CD4-positive, alpha-beta T cell (primary cell): Measurements from ENCODE around the gene WWC2. TPM values are rescaled to one million over a fixed set of nuclear protein-coding genes. Genes with fewer than 3 reads are reported as not detected.

Source experiments
- ATAC-seq: fragments of 200-7000 bp; cut with Tn5 transposase; one replicate; pipeline ENCODE4 v1.10.0; 2022; ENCODE audit warnings: mild to moderate bottlenecking; ENCODE audit not compliant: poor library complexity
- CTCF ChIA-PET: fragments of 350-600 bp; sonication (Branson Sonifier 250); formaldehyde crosslinking; loops from one replicate; lab custom pipeline; 2021; ENCODE audit warnings: antibody characterized with exemption, inconsistent platforms; lab: Charles Lee
- POLR2A ChIA-PET: fragments of 350-600 bp; sonication (Branson Sonifier 250); formaldehyde crosslinking; loops from one replicate; lab custom pipeline; 2021; ENCODE audit warnings: antibody characterized with exemption, inconsistent platforms; lab: Charles Lee
- DNase-seq, 14 experiments: peaks; one replicate each; pipeline ENCODE4 v3.0.0-alpha.2; 2013 to 2020; ENCODE audit warnings: mixed read lengths in 2 of 14
- H3K27ac ChIP-seq, 2 donors: one replicate each; pipeline versions ENCODE4 v1.5.1 to v1.7.0; 2013; ENCODE audit warnings: low read length in 2 of 2, low read depth in 1 of 2, mild to moderate bottlenecking in 1 of 2
- H3K27me3 ChIP-seq, 2 experiments: 1 replicate in 1 of 2; 2 replicates in 1 of 2; pipeline versions ENCODE4 v1.6.1 to v1.7.0; 2013; ENCODE audit warnings: low read length in 2 of 2, control low read depth in 1 of 2, mild to moderate bottlenecking in 1 of 2, moderate library complexity in 1 of 2; ENCODE audit not compliant: insufficient read depth in 2 of 2, control insufficient read depth in 1 of 2
- H3K36me3 ChIP-seq: one replicate; pipeline ENCODE4 v1.6.1; 2013; ENCODE audit warnings: low read length, control low read depth; ENCODE audit not compliant: insufficient read depth
- H3K4me1 ChIP-seq: one replicate; pipeline ENCODE4 v1.6.1; 2013; ENCODE audit warnings: low read length, control low read depth; ENCODE audit not compliant: insufficient read depth
- H3K4me3 ChIP-seq: one replicate; pipeline ENCODE4 v1.5.1; 2013; ENCODE audit warnings: mild to moderate bottlenecking, low read length, moderate library complexity
- H3K9me3 ChIP-seq, 2 experiments: 1 replicate in 1 of 2; 2 replicates in 1 of 2; pipeline versions ENCODE4 v1.6.1 to v1.7.0; 2013; ENCODE audit warnings: low read length in 2 of 2, mild to moderate bottlenecking in 2 of 2, control low read depth in 1 of 2, moderate library complexity in 1 of 2; ENCODE audit not compliant: control insufficient read depth in 1 of 2, insufficient read depth in 1 of 2
- H3K27ac Mint-ChIP-seq: one replicate; pipeline ENCODE4 v1.8.0; 2020; ENCODE audit warnings: mixed read lengths
- H3K27me3 Mint-ChIP-seq: one replicate; pipeline ENCODE4 v1.8.0; 2021; ENCODE audit warnings: mixed read lengths
- H3K36me3 Mint-ChIP-seq: one replicate; pipeline ENCODE4 v1.8.0; 2021; ENCODE audit warnings: low read depth, mixed read lengths
- H3K4me1 Mint-ChIP-seq: one replicate; pipeline ENCODE4 v1.8.0; 2021; ENCODE audit warnings: low read depth, mixed read lengths
- H3K4me3 Mint-ChIP-seq: one replicate; pipeline ENCODE4 v1.8.0; 2020; ENCODE audit warnings: mild to moderate bottlenecking, mixed read lengths
- H3K9me3 Mint-ChIP-seq: one replicate; pipeline ENCODE4 v1.8.0; 2020; ENCODE audit warnings: mixed read lengths
- intact Hi-C, 2 experiments: fragments of 100-400 bp; cut with DNase I in 1 of 2; cut with micrococcal nuclease in 1 of 2; formaldehyde crosslinking; loops; one replicate each; pipeline versions ENCODE4 v1.15.1 to v1.9.0; 2023 to 2025; cut with DNase I, micrococcal nuclease
- total RNA-seq, 174 experiments: library from RNA in 2 of 174; stranded (reverse) in 2 of 174; gene quantifications; one replicate each; pipeline ENCODE4 v1.2.3 and lab custom pipeline; 2021 to 2026
- TF ChIP-seq, protein P1 (sequence below): fragments of 200-600 bp; IDR thresholded peaks from one replicate; pipeline ENCODE4 v1.8.0; 2022; ENCODE audit warnings: antibody characterized with exemption, mild to moderate bottlenecking

Gene WWC2
- total RNA-seq, 2 experiments from 2014 or later: 4.1 to 4.9 TPM

DNA sequence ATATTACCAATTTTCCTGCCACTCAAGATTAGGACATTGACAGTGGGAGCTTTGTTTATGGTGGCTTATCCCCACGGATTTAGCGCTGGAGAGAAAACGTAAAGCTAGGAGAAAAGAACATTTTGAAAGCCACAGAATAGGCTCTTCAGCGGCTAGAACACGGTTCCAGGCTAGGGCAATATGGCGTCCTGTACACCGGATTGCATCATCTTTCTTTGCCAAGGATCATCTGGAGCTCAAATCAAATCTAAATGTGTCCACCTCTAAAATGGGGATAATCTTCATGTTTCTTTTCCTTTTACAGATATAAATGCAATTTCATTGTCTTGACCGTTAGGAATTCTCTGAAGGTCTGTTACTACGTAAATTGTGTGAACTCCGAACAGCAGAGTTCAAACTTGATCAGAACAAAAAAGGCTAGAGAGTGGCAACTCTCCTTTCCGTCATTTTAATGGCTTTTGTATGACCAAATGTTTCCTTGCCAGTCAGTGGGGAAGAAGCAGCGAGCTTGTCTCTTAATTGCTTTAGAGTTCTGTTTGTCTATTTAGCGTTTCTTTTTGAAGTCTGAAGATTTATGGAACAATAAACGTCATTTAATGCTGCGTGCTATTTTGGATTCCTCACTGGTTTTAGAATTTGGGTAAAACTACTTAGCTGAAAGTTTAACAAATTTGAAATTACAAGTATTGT is 2.6 kb upstream of the WWC2 start:
- Mint-ChIP-seq H3K4me1 (peaks cover 31% of the 10 kb centered on the region), H3K9me3 (no peaks in the 10 kb centered on the region), H3K27ac (peak overlapping the region; percentile 57), H3K27me3 (peaks cover 12% of the 10 kb centered on the region), H3K36me3 (no peaks in the 10 kb centered on the region), H3K4me3 (peak overlapping the region; percentile 88)
- DNase-seq (no peak), ATAC-seq (no peak)
- peaks cover 19% of the 10 kb centered on the region for H3K4me1 ChIP-seq
- POLR2A ChIA-PET: interaction anchor here (0.7 kb wide), 1 partner anchor 180 kb away, joined by 3 read pairs; no protein-coding TSS in a partner anchor
- TF ChIP-seq, protein P1, sequence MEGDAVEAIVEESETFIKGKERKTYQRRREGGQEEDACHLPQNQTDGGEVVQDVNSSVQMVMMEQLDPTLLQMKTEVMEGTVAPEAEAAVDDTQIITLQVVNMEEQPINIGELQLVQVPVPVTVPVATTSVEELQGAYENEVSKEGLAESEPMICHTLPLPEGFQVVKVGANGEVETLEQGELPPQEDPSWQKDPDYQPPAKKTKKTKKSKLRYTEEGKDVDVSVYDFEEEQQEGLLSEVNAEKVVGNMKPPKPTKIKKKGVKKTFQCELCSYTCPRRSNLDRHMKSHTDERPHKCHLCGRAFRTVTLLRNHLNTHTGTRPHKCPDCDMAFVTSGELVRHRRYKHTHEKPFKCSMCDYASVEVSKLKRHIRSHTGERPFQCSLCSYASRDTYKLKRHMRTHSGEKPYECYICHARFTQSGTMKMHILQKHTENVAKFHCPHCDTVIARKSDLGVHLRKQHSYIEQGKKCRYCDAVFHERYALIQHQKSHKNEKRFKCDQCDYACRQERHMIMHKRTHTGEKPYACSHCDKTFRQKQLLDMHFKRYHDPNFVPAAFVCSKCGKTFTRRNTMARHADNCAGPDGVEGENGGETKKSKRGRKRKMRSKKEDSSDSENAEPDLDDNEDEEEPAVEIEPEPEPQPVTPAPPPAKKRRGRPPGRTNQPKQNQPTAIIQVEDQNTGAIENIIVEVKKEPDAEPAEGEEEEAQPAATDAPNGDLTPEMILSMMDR: no peak
- H3K4me3 ChIP-seq: no peak overlapping the region
- no peaks in the 10 kb centered on the region for H3K36me3 ChIP-seq
- CTCF ChIA-PET: interaction anchor here (2.2 kb wide), 1 partner anchor 166 kb away, joined by 10 read pairs; no protein-coding TSS in a partner anchor
- H3K9me3 ChIP-seq: peaks cover 0 to 9% of the 10 kb centered on the region in 2 experiments
- peaks cover 8 to 20% of the 10 kb centered on the region in 2 experiments for H3K27me3 ChIP-seq
- no peak overlapping the region for H3K27ac ChIP-seq
- intact Hi-C loops: no loop called here

DNA sequence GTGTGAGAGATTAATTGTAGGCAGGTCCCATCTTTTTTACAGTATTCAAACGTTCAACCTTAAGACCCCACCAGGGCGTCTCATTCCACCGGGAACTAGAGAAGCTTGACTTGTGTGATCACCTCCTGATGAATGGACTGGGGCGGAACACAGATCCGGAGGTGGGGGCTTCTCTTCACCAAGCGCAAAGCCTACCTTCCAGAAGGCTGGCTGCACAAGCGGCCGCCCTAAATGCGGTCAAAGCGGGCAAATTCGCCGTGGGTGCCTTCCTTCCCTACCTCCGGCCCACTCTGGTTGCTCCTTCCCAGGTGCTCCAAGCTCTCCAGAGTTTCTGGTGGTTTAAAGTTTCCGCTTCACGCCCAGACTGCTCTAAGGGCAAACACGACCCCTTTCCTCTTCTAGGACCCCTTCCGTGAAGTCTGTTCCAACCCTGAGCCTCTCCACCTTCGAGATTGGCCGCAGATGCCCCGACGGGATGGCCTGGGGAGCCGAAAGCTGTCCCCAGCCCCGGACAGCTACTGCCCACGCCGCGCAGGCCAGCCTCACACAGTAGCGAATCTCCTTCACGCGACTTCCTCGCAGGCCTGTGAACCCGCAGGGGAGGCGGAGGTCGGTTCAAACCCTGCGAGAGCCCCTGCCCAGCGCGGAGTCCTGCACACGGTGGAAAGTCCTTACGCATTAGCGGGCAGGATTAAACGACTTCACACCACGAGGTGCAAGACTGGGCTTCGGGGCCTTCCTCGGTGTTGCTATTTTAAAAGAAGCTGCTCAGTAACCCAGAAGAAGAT is 1.6 kb upstream of the WWC2 start:
- peaks cover 22% of the 10 kb centered on the region for H3K27me3 Mint-ChIP-seq
- ATAC-seq: no peak
- ChIA-PET CTCF (interaction anchor here (1.0 to 2.2 kb wide), 2 partner anchors 165 to 180 kb away, joined by 3 to 10 read pairs; no protein-coding TSS in a partner anchor), POLR2A (interaction anchor here (0.7 to 1.2 kb wide), 3 partner anchors 165 to 181 kb away, joined by 3 read pairs; no protein-coding TSS in a partner anchor)
- no peaks in the 10 kb centered on the region for H3K36me3 ChIP-seq
- H3K27ac Mint-ChIP-seq: peak overlapping the region; percentile 57
- H3K9me3 Mint-ChIP-seq: no peaks in the 10 kb centered on the region
- H3K4me3 Mint-ChIP-seq: peak overlapping the region; percentile 88
- peaks cover 31% of the 10 kb centered on the region for H3K4me1 Mint-ChIP-seq
- peak in 6 of 14 experiments; percentile 1 to 40 (median 22) for DNase-seq
- H3K4me3 ChIP-seq: peak overlapping the region; percentile 75
- H3K4me1 ChIP-seq: peaks cover 19% of the 10 kb centered on the region
- no peaks in the 10 kb centered on the region for H3K36me3 Mint-ChIP-seq
- peaks cover 0 to 9% of the 10 kb centered on the region in 2 experiments for H3K9me3 ChIP-seq
- TF ChIP-seq, protein P1: no peak
- H3K27ac ChIP-seq: no peak overlapping the region
- H3K27me3 ChIP-seq: peaks cover 8 to 26% of the 10 kb centered on the region in 2 experiments
- intact Hi-C loops: no loop called here

DNA sequence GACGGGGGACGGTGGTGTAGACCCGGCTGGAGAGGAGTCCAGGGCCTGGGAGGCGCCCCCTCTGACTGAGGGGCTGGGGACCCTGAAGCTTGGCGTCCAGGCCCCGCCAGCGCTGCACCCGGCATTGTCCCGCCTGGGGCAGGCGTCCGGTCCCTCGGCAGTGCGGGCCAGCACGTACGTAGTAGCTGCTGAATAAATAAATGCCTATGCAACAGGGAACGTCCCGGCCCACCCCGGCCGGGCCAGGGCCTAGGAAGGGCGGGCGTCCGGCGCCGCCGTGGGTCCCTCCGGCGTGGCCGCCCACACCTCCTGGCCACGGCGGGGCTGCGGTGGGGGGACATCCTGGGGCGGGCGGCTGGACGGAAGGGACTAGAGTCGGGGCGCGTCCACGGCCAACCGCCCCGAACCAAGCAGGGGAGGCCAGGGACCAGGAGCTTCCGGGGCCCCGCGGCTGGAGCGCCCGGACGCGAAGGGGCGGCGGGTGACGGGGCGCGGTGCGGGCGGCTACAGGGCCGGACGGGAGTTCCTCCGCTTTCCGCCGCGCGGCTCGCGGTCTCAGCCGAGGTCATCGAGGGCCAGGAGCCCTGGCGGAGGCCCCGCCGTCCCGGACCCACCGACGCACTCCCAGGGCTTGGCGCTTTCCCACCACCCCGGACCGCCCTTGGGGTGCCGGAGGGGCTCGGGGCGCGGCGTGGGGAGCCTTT is 886 bp upstream of the WWC2 start:
- Histone ChIP-seq H3K27ac (no peak overlapping the region), H3K27me3 (peaks cover 8 to 31% of the 10 kb centered on the region in 2 experiments), H3K4me1 (peaks cover 19% of the 10 kb centered on the region), H3K9me3 (peaks cover 0 to 9% of the 10 kb centered on the region in 2 experiments), H3K4me3 (peak overlapping the region; percentile 75), H3K36me3 (no peaks in the 10 kb centered on the region)
- Mint-ChIP-seq H3K4me3 (peak overlapping the region; percentile 88), H3K36me3 (no peaks in the 10 kb centered on the region), H3K9me3 (no peaks in the 10 kb centered on the region), H3K4me1 (peaks cover 31% of the 10 kb centered on the region), H3K27ac (no peak overlapping the region), H3K27me3 (peaks cover 29% of the 10 kb centered on the region)
- DNase-seq (peak in 10 of 14 experiments; percentile 2 to 55 (median 8)), ATAC-seq (peak; percentile 4)
- TF ChIP-seq, protein P1: no peak
- intact Hi-C loops: no loop called here
- POLR2A ChIA-PET: interaction anchor here (0.6 to 1.2 kb wide), 5 partner anchors 87 to 406 kb away, joined by 3 to 4 read pairs (median 3); no protein-coding TSS in a partner anchor
- CTCF ChIA-PET: interaction anchor here (1.0 to 2.2 kb wide), 2 partner anchors 164 to 180 kb away, joined by 3 to 10 read pairs; no protein-coding TSS in a partner anchor
